Adrenal gland (tissue), 12 donors: ENCODE data around the gene ADM5. TPM values are rescaled to one million over a fixed set of nuclear protein-coding genes. Genes with fewer than 3 reads are reported as not detected.

ENCODE experiments used
- DNase-seq, 7 donors: peaks; one replicate each; pipeline ENCODE4 v3.0.0-alpha.2; 2019 to 2020
- H3K27ac ChIP-seq, 5 donors: fragments of 200-600 bp; sonication (generic) in 4 of 5; 1 replicate in 3 of 5; 2 replicates in 2 of 5; pipeline versions ENCODE4 v1.5.1 to v1.8.0; 2016 to 2020; ENCODE audit warnings: mild to moderate bottlenecking in 1 of 5
- H3K27me3 ChIP-seq: fragments of 200-600 bp; 2 replicates; pipeline ENCODE4 v1.8.0; 2021
- H3K36me3 ChIP-seq, 2 donors: fragments of 200-600 bp; replicated peaks in 1 of 2; 1 replicate in 1 of 2; 2 replicates in 1 of 2; pipeline versions ENCODE4 v1.5.1 to v1.8.0; 2018 to 2022
- H3K4me1 ChIP-seq, 2 donors: fragments of 200-600 bp; replicated peaks in 1 of 2; 1 replicate in 1 of 2; 2 replicates in 1 of 2; pipeline versions ENCODE4 v1.5.1 to v1.8.0; 2018 to 2021
- H3K4me3 ChIP-seq, 4 donors: fragments of 200-600 bp; sonication (generic) in 3 of 4; one replicate each; pipeline ENCODE4 v1.5.1; 2016 to 2018
- H3K9me3 ChIP-seq, 3 donors: fragments of 200-600 bp; sonication (generic) in 1 of 3; replicated peaks in 1 of 3; 1 replicate in 2 of 3; 2 replicates in 1 of 3; pipeline versions ENCODE4 v1.5.1 to v1.8.0; 2016 to 2021
- POLR2A ChIP-seq, 2 donors: fragments of 450-650 bp; IDR thresholded peaks; one replicate each; pipeline ENCODE4 v1.6.1; 2017; ENCODE audit warnings: antibody characterized with exemption in 2 of 2, mild to moderate bottlenecking in 2 of 2, moderate library complexity in 1 of 2
- whole genome bisulfite sequencing, 4 donors: extraction: QIAGEN DNeasy Blood & Tissue Kit in 2 of 4; methylation state at CpG; one replicate each; pipeline versions ENCODE4 v1.1.5 to v1.1.7; 2013 to 2017; 5-methylcytosine and 5-hydroxymethylcytosine counted together
- intact Hi-C, 2 donors: fragments of 100-400 bp; cut with DNase I; formaldehyde crosslinking; loops; one replicate each; pipeline versions ENCODE4 v1.14.1 to v1.15.0; 2022 to 2023
- polyA plus RNA-seq, 3 donors: library from polyadenylated mRNA; stranded (reverse); fragments of 200-250 nt in 2 of 3; fragments of 350-450 nt in 1 of 3; fragmentation: Illumina TruSeq in 1 of 3; extraction: RNeasy Lipid Tissue Mini Kit (QIAGEN cat#74804) in 1 of 3; gene quantifications; one replicate each; pipeline ENCODE4 v1.2.3, GENCODE V29; 2013 to 2014
- total RNA-seq, 9 donors: library from RNA; depleted of rRNA in 4 of 9; stranded (reverse); fragments of >200 nt in 4 of 9; fragments of 120-200 nt in 1 of 9; fragmentation: NEBNext Ultra II Directional in 1 of 9; extraction: Animal tissue kit (Norgen Biotek cat#: 25700) in 1 of 9; gene quantifications; one replicate each; pipeline versions ENCODE4 v1.1.0 to v1.2.4, GENCODE V29; 2013 to 2023
- TF ChIP-seq, protein P1 (sequence below), 6 experiments: fragments of 450-650 bp in 4 of 6; fragments of 200-600 bp in 2 of 6; sonication (generic) in 1 of 6; IDR thresholded peaks; 1 replicate in 5 of 6; 2 replicates in 1 of 6; pipeline versions ENCODE4 v1.5.1 to v1.8.0; 2016 to 2021; ENCODE audit warnings: antibody characterized with exemption in 6 of 6, mild to moderate bottlenecking in 2 of 6, moderate library complexity in 1 of 6
- donor health status: healthy with polysubstance abuse.
- donor health status: Bipolar disorder and iron deficiency.
- donor health status: DM: yes; HTN: yes; CAD: no.
- donor health status: DM: no; HTN: no; CAD: no.
- donor health status: DM: no; HTN: no; CAD: no.
- donor health status: DM: yes; HTN: yes; CAD: no.

The ADM5 gene
- total and polyA plus RNA-seq, 12 donors: 0.18 to 2.0 (median 0.61) TPM; not detected in 1

- Histone ChIP-seq H3K4me3 (no peak overlapping the region), H3K9me3 (no peaks in the 10 kb centered on the region), H3K27me3 (no peaks in the 10 kb centered on the region), H3K36me3 (peaks cover 0 to 48% of the 10 kb centered on the region in 2 donors), H3K27ac (no peak overlapping the region), H3K4me1 (peaks cover 10 to 33% of the 10 kb centered on the region in 2 donors)
- intact Hi-C loops: no loop called here
- peak in 1 of 7 donors; percentile 37 for DNase-seq
- WGBS, 4 donors: 89 to 94% (median 92%) methylated on average over 5 to 27 of the region's 27 CpGs; no CpG with 5 or more reads in 1 of the 4 donors
- no peak for TF ChIP-seq POLR2A (IDR thresholded peaks at IDR 0.05)
- TF ChIP-seq, protein P1, sequence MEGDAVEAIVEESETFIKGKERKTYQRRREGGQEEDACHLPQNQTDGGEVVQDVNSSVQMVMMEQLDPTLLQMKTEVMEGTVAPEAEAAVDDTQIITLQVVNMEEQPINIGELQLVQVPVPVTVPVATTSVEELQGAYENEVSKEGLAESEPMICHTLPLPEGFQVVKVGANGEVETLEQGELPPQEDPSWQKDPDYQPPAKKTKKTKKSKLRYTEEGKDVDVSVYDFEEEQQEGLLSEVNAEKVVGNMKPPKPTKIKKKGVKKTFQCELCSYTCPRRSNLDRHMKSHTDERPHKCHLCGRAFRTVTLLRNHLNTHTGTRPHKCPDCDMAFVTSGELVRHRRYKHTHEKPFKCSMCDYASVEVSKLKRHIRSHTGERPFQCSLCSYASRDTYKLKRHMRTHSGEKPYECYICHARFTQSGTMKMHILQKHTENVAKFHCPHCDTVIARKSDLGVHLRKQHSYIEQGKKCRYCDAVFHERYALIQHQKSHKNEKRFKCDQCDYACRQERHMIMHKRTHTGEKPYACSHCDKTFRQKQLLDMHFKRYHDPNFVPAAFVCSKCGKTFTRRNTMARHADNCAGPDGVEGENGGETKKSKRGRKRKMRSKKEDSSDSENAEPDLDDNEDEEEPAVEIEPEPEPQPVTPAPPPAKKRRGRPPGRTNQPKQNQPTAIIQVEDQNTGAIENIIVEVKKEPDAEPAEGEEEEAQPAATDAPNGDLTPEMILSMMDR (IDR thresholded peaks at IDR 0.05): no peak
Observed at GRCh38 chr19:49686503-49687088, 2.8 kb upstream of the ADM5 start.

DNA sequence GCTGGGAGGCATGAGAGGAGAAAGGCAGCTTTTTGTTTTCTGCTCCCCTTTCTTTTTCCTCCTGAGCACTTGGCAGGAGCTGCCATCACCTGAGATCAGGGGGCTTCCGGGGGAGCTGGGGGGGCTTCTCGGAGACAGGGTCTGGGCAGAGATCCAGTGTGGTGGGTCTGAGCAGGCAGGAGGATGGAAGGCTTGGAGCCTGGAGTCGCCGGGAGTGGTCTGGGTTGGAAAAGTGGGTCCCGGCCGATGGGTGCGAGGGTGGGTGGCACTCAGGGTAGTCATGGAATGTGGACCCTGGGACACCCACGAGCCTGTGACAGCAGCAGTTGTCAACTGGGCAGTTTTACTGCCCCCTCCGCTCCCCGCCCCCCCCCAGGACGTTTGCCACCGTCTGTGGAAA is 2.2 kb upstream of the ADM5 start:
- Histone ChIP-seq H3K27ac (peak overlapping the region in 1 of 5 donors; percentile 47), H3K27me3 (no peaks in the 10 kb centered on the region), H3K36me3 (peaks cover 0 to 43% of the 10 kb centered on the region in 2 donors), H3K9me3 (no peaks in the 10 kb centered on the region), H3K4me1 (peaks cover 5 to 29% of the 10 kb centered on the region in 2 donors), H3K4me3 (no peak overlapping the region)
- TF ChIP-seq, protein P1 (IDR thresholded peaks at IDR 0.05): no peak
- TF ChIP-seq POLR2A (IDR thresholded peaks at IDR 0.05): no peak
- 64 to 90% (median 78%) methylated on average over 7 to 12 of the region's 12 CpGs for WGBS, 4 donors
- intact Hi-C loops: no loop called here
- DNase-seq: no peak

DNA sequence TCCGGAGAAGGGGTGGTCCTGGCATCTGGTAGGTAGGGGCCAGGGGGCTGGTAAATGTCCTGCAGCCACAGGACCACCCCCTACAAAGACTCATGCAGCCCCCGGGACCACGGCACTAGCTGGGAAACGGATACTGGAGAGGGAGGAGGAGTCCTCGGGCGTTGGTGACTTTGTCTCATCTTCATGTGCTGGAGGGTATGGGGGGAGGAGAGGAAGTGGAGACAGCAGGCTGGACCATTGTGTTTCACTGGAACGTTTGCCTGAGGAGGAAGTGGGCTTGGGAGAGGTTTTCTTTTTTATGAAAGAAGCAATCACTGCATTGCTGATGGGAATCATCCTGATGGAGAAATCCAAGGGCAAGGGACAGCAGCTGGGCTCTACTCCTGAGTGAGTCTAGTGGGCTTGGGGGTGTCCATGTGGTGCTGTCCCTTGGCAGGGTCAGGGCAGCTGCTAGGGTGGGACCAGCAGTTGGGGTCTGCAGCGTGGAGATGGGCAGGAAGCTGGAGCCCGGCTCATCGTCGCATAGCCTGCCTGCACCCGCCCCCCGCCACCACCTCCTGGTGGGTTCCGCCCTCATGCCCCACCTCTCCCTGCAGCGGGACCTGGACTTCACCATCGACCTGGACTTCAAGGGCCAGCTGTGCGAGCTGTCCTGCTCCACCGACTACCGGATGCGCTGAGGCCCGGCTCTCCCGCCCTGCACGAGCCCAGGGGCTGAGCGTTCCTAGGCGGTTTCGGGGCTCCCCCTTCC is 1.7 kb upstream of the ADM5 start:
- peak overlapping the region in 1 of 5 donors; percentile 47 for H3K27ac ChIP-seq
- H3K4me3 ChIP-seq: no peak overlapping the region
- peaks cover 0 to 37% of the 10 kb centered on the region in 2 donors for H3K36me3 ChIP-seq
- WGBS, 4 donors: 69 to 84% (median 76%) methylated on average over 18 to 26 of the region's 26 CpGs
- H3K4me1 ChIP-seq: peaks cover 3 to 25% of the 10 kb centered on the region in 2 donors
- intact Hi-C loops: no loop called here
- no peaks in the 10 kb centered on the region for H3K27me3 ChIP-seq
- TF ChIP-seq, protein P1 (IDR thresholded peaks at IDR 0.05): no peak
- no peak for TF ChIP-seq POLR2A (IDR thresholded peaks at IDR 0.05)
- DNase-seq: peak in 3 of 7 donors; percentile 27 to 62 (median 40)
- no peaks in the 10 kb centered on the region for H3K9me3 ChIP-seq

GRCh38 chr19:49688531-49689132 is 762 bp upstream of the ADM5 start:
- no peak for DNase-seq
- peaks cover 0 to 29% of the 10 kb centered on the region in 2 donors for H3K36me3 ChIP-seq
- H3K27me3 ChIP-seq: no peaks in the 10 kb centered on the region
- H3K9me3 ChIP-seq: no peaks in the 10 kb centered on the region
- peaks cover 3 to 25% of the 10 kb centered on the region in 2 donors for H3K4me1 ChIP-seq
- WGBS, 4 donors: 74 to 76% (median 76%) methylated on average over 10 to 12 of the region's 12 CpGs
- no peak overlapping the region for H3K4me3 ChIP-seq
- TF ChIP-seq, protein P1 (IDR thresholded peaks at IDR 0.05): no peak
- no peak for TF ChIP-seq POLR2A (IDR thresholded peaks at IDR 0.05)
- peak overlapping the region in 1 of 5 donors; percentile 3 for H3K27ac ChIP-seq
- intact Hi-C loops: no loop called here
